OCI-LY7 (cell line): ENCODE data around the gene SLC4A5. TPM values are rescaled to one million over a fixed set of nuclear protein-coding genes. Genes with fewer than 3 reads are reported as not detected.

Experiments
- BruUV-seq: library from RNA; stranded (reverse); fragments of 400-500 nt; replicated peaks from 2 replicates; lab custom pipeline; 2021; lab: Mats Ljungman, UMichigan
- CTCF ChIA-PET: fragments of 300-600 bp; sonication (Branson Sonifier 250); formaldehyde crosslinking; loops from one replicate; lab custom pipeline; 2022; ENCODE audit warnings: antibody characterized with exemption; ENCODE audit not compliant: unreplicated experiment; lab: Charles Lee
- POLR2A ChIA-PET: fragments of 300-600 bp; sonication (Branson Sonifier 250); formaldehyde crosslinking; loops from one replicate; lab custom pipeline; 2022; ENCODE audit warnings: antibody characterized with exemption; lab: Charles Lee
- DNase-seq: peaks from one replicate; pipeline ENCODE4 v3.0.0-alpha.2; 2015; ENCODE audit warnings: low spot score
- H2AFZ ChIP-seq: fragments of 200-600 bp; sonication (generic), shearing (Covaris generic); 2 replicates; pipeline ENCODE4 v1.6.1; 2014; ENCODE audit warnings: mild to moderate bottlenecking, antibody characterized with exemption, low read length, moderate library complexity
- H3K27ac ChIP-seq: fragments of 200-600 bp; sonication (generic); 2 replicates; pipeline ENCODE4 v1.5.1; 2014; ENCODE audit warnings: mixed run types, low read depth, mild to moderate bottlenecking, moderate library complexity, low read length, inconsistent platforms; ENCODE audit not compliant: poor library complexity, severe bottlenecking
- H3K36me3 ChIP-seq: fragments of 200-600 bp; sonication (generic); 2 replicates; pipeline ENCODE4 v1.6.1; 2014; ENCODE audit warnings: mild to moderate bottlenecking, antibody characterized with exemption, low read length, moderate library complexity, mixed read lengths; ENCODE audit not compliant: insufficient read depth
- H3K4me1 ChIP-seq: fragments of 200-600 bp; sonication (generic); 2 replicates; pipeline ENCODE4 v1.5.1; 2014; ENCODE audit warnings: mild to moderate bottlenecking, low read length; ENCODE audit not compliant: insufficient read depth, poor library complexity, severe bottlenecking
- H3K4me2 ChIP-seq: fragments of 200-600 bp; sonication (generic); 2 replicates; pipeline ENCODE4 v1.6.1; 2014; ENCODE audit warnings: mild to moderate bottlenecking, low read length
- H3K4me3 ChIP-seq: fragments of 200-600 bp; sonication (generic); 2 replicates; pipeline ENCODE4 v1.5.1; 2014; ENCODE audit warnings: mild to moderate bottlenecking, low read depth, low read length; ENCODE audit not compliant: poor library complexity, severe bottlenecking
- H3K79me2 ChIP-seq: fragments of 200-600 bp; sonication (generic); 2 replicates; pipeline ENCODE4 v1.6.1; 2016; ENCODE audit warnings: low read depth, mild to moderate bottlenecking, low read length, moderate library complexity, mixed read lengths; ENCODE audit not compliant: insufficient read depth
- H3K9me2 ChIP-seq: fragments of 200-600 bp; sonication (generic); 2 replicates; pipeline ENCODE4 v1.6.1; 2016; ENCODE audit warnings: mild to moderate bottlenecking, low read length, mixed read lengths; ENCODE audit not compliant: insufficient read depth
- H3K9me3 ChIP-seq: fragments of 200-600 bp; sonication (generic); 2 replicates; pipeline ENCODE4 v1.6.1; 2014; ENCODE audit warnings: mild to moderate bottlenecking, mixed run types, low read length, mixed read lengths
- H4K20me1 ChIP-seq: fragments of 200-600 bp; sonication (generic); 2 replicates; pipeline ENCODE4 v1.6.1; 2014; ENCODE audit warnings: mild to moderate bottlenecking, antibody characterized with exemption, low read length, moderate library complexity, mixed read lengths; ENCODE audit not compliant: insufficient read depth
- CTCF ChIP-seq: fragments of 200-600 bp; sonication (generic); conservative IDR thresholded peaks from 2 replicates; pipeline ENCODE4 v1.5.1; 2014; ENCODE audit warnings: mild to moderate bottlenecking, antibody characterized with exemption, low read length, moderate library complexity, mixed read lengths
- EZH2phosphoT487 ChIP-seq: fragments of 200-600 bp; sonication (generic); IDR thresholded peaks from 2 replicates; pipeline ENCODE4 v1.6.1; 2018; ENCODE audit warnings: low read depth, borderline replicate concordance, mild to moderate bottlenecking, mixed run types, antibody characterized with exemption, low read length, moderate library complexity, mixed read lengths
- intact Hi-C: fragments of 100-400 bp; cut with micrococcal nuclease; formaldehyde crosslinking; loops from one replicate; pipeline ENCODE4 v1.10.0; 2022; ENCODE audit not compliant: unreplicated experiment
- total RNA-seq, 2 experiments: library from RNA; depleted of rRNA in 1 of 2; stranded (reverse); fragments of >200 nt in 1 of 2; shearing (Covaris generic) in 1 of 2; gene quantifications; 2 replicates each; pipeline ENCODE4 v1.2.3, GENCODE V29; 2014 to 2022

The SLC4A5 gene
- total RNA-seq, 2 experiments from 2014 or later, result 1.2 to 7.0 TPM

- CTCF ChIA-PET, result no interaction called here
- H3K4me1 ChIP-seq, result peaks cover 37% of the 10 kb centered on the region
- no peaks in the 10 kb centered on the region for H3K36me3 ChIP-seq
- H3K9me2 ChIP-seq, result no peaks in the 10 kb centered on the region
- BruUV-seq, result no TSS peak
- POLR2A ChIA-PET, result interaction anchor here (0.6 to 1.6 kb wide), 6 partner anchors 11 to 182 kb away, joined by 3 to 7 read pairs (median 3); partner anchors contain the start of gene MOB1A
- no peak overlapping the region for H3K4me3 ChIP-seq
- H3K79me2 ChIP-seq, result no peaks in the 10 kb centered on the region
- H3K27ac ChIP-seq, result peak overlapping the region; percentile 72
- no peaks in the 10 kb centered on the region for H3K9me3 ChIP-seq
- DNase-seq, result no peak
- peak overlapping the region; percentile 92; the same call in 1 of the 2 replicates for H2AFZ ChIP-seq
- H4K20me1 ChIP-seq, result no peaks in the 10 kb centered on the region
- peak overlapping the region; percentile 63; the same call in 1 of the 2 replicates for H3K4me2 ChIP-seq
- TF ChIP-seq CTCF (no peak), EZH2phosphoT487 (no peak)
- intact Hi-C loops, result no loop called here
Observed at GRCh38 chr2:74291886-74292621, 51.2 kb downstream of the SLC4A5 start.

DNA sequence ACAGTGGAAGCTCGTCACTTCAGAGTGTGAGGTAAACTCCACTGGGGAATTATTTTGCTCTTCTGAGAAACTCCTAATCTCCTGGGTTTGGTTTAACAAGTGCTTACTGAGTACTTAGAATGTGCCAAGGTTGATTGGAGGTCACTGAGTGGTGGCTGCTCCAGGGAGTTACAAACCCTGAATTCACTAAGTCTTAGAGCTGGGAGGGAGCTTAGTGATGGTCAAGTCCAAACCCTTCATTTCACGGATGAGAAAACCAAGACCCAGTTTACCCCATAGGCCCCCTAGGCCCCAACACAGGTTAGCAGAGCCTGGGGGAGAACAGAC, 52.0 kb downstream of the SLC4A5 start:
- BruUV-seq, result no TSS peak
- H3K4me2 ChIP-seq, result peak overlapping the region; percentile 63
- no peaks in the 10 kb centered on the region for H3K9me2 ChIP-seq
- H3K36me3 ChIP-seq, result no peaks in the 10 kb centered on the region
- H3K9me3 ChIP-seq, result no peaks in the 10 kb centered on the region
- H3K27ac ChIP-seq, result peak overlapping the region; percentile 72
- ChIA-PET POLR2A (interaction anchor here (0.7 to 1.6 kb wide), 10 partner anchors 12 to 1013 kb away, joined by 3 to 4 read pairs (median 3); partner anchors contain the start of gene MOB1A), CTCF (interaction anchor here (0.7 kb wide), 1 partner anchor 43 kb away, joined by 3 read pairs; no protein-coding TSS in a partner anchor)
- H4K20me1 ChIP-seq, result no peaks in the 10 kb centered on the region
- H3K4me1 ChIP-seq, result peaks cover 30% of the 10 kb centered on the region
- peak overlapping the region; percentile 92 for H2AFZ ChIP-seq
- intact Hi-C loops, result no loop called here
- no peak for DNase-seq
- H3K4me3 ChIP-seq, result peak overlapping the region; percentile 28
- H3K79me2 ChIP-seq, result no peaks in the 10 kb centered on the region
- no peak for TF ChIP-seq CTCF
- no peak for TF ChIP-seq EZH2phosphoT487
